ENCODE results near the gene FFAR1. TPM values are rescaled to one million over a fixed set of nuclear protein-coding genes. Genes with fewer than 3 reads are reported as not detected.
A peak's percentile ranks its signal among the peaks of the same experiment; 100 is the strongest.

The FFAR1 gene
- total RNA-seq, 6 donors from 2014 or later, result 0.17 TPM; not detected in 5

DNA sequence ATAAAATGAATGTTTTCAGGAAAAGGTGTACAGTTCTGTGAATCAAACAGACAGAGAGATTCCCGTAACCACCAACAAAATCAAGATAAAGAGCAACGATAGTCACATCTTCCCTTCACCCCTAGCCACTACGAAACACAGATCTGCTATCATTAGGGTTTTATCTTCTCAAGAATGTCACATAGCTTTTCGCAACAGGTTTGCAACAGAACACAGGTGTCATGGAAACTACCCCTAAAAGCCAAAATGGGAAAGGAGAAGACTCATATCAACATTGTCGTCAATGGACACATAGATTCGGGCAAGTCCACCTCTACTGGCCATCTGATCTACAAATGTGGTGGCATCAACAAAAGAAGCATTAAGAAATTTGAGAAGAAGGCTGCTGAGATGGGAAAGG is 34.2 kb downstream of the FFAR1 start:
- peaks cover 0 to 20% (median 4%) of the 10 kb centered on the region in 4 donors for H3K9me3 ChIP-seq
- no peak for DNase-seq
- H3K4me3 ChIP-seq, result no peak overlapping the region
- H3K27me3 ChIP-seq, result no peaks in the 10 kb centered on the region
- H3K4me1 ChIP-seq, result no peaks in the 10 kb centered on the region
- no peaks in the 10 kb centered on the region for H3K36me3 ChIP-seq
- WGBS, 2 donors, result 90 to 95% methylated on average over 6 of the region's 6 CpGs
- no peak overlapping the region for H3K27ac ChIP-seq
- no peak for ATAC-seq (ENCODE audit: low FRiP score in 2 of 2)
- TF ChIP-seq POLR2AphosphoS5 (IDR thresholded peaks at IDR 0.05), result no peak
- TF ChIP-seq, protein P1, sequence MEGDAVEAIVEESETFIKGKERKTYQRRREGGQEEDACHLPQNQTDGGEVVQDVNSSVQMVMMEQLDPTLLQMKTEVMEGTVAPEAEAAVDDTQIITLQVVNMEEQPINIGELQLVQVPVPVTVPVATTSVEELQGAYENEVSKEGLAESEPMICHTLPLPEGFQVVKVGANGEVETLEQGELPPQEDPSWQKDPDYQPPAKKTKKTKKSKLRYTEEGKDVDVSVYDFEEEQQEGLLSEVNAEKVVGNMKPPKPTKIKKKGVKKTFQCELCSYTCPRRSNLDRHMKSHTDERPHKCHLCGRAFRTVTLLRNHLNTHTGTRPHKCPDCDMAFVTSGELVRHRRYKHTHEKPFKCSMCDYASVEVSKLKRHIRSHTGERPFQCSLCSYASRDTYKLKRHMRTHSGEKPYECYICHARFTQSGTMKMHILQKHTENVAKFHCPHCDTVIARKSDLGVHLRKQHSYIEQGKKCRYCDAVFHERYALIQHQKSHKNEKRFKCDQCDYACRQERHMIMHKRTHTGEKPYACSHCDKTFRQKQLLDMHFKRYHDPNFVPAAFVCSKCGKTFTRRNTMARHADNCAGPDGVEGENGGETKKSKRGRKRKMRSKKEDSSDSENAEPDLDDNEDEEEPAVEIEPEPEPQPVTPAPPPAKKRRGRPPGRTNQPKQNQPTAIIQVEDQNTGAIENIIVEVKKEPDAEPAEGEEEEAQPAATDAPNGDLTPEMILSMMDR (IDR thresholded peaks at IDR 0.05), result no peak
- no peak for TF ChIP-seq POLR2A (IDR thresholded peaks at IDR 0.05)
- no peak for TF ChIP-seq EP300 (IDR thresholded peaks at IDR 0.05)

DNA sequence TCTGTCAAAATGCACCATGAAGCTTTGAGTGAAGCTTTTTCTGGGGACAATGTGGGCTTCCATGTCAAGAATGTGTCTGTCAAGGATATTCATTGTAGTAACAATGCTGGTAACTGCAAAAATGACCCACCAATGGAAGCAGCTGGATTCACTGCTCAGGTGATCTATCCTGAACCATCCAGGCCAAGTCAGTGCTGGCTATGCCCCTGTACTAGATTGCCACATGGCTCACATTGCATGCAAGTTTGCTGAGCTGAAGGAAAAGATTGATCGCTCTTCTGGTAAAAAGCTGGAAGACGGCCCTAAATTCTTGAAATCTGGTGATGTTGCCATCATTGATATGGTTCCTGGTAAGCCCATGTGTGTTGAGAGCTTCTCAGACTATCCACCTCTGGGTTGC is 35.8 kb downstream of the FFAR1 start:
- 90 to 96% methylated on average over 2 of the region's 2 CpGs for WGBS, 2 donors
- Histone ChIP-seq H3K27me3 (no peaks in the 10 kb centered on the region), H3K4me1 (no peaks in the 10 kb centered on the region), H3K9me3 (peaks cover 0 to 17% (median 4%) of the 10 kb centered on the region in 4 donors), H3K27ac (no peak overlapping the region), H3K36me3 (no peaks in the 10 kb centered on the region), H3K4me3 (no peak overlapping the region)
- TF ChIP-seq EP300 (IDR thresholded peaks at IDR 0.05) (no peak), POLR2AphosphoS5 (IDR thresholded peaks at IDR 0.05) (no peak), POLR2A (IDR thresholded peaks at IDR 0.05) (no peak)
- TF ChIP-seq, protein P1 (IDR thresholded peaks at IDR 0.05), result no peak
- no peak for DNase-seq
- no peak for ATAC-seq (ENCODE audit: low FRiP score in 2 of 2)

DNA sequence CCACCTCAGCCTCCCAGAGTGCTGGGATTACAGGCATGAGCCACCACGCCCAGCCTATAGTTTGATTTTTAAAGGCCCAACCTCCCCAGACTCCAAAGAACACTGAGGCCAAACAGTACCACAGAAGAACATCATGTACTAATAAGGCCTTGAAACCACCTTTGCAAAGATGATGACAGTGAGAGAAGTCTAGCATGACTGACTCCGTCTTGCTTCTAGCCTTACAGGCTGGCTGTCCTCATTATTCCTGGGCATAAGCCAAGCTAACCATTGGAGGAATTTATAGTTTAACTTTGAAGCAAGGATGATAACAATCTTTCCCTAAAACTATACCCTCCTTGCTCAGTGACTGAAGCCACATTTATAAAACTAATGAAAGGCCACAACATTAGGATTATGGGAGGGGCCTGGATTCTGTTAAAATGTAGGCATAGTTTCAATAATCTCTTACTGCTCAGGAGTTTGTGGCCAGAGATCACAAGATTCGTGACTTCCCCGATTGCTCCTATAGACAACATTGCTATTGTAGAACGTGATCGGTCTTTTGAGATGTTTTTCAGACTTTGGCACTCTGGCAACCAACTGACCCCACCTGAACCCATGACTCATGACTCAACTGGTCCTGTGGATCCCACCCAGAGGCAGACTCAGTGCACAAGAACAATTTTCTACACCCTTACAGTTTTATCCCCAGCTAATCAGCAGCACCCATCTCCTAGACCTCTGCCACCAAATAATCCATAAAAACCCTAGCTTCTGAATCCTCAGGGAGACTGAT is 40.8 kb downstream of the FFAR1 start:
- H3K4me3 ChIP-seq, result no peak overlapping the region
- peaks cover 0 to 17% (median 4%) of the 10 kb centered on the region in 4 donors for H3K9me3 ChIP-seq
- H3K27ac ChIP-seq, result no peak overlapping the region
- H3K27me3 ChIP-seq, result no peaks in the 10 kb centered on the region
- H3K4me1 ChIP-seq, result no peaks in the 10 kb centered on the region
- ATAC-seq (ENCODE audit: low FRiP score in 2 of 2) (peak in 1 of 2 donors; percentile 57), DNase-seq (no peak)
- WGBS, 2 donors, result 92 to 97% methylated on average over 6 of the region's 6 CpGs
- no peaks in the 10 kb centered on the region for H3K36me3 ChIP-seq
- TF ChIP-seq POLR2AphosphoS5 (IDR thresholded peaks at IDR 0.05) (no peak), POLR2A (IDR thresholded peaks at IDR 0.05) (no peak), EP300 (IDR thresholded peaks at IDR 0.05) (no peak)
- TF ChIP-seq, protein P1 (IDR thresholded peaks at IDR 0.05), result no peak

DNA sequence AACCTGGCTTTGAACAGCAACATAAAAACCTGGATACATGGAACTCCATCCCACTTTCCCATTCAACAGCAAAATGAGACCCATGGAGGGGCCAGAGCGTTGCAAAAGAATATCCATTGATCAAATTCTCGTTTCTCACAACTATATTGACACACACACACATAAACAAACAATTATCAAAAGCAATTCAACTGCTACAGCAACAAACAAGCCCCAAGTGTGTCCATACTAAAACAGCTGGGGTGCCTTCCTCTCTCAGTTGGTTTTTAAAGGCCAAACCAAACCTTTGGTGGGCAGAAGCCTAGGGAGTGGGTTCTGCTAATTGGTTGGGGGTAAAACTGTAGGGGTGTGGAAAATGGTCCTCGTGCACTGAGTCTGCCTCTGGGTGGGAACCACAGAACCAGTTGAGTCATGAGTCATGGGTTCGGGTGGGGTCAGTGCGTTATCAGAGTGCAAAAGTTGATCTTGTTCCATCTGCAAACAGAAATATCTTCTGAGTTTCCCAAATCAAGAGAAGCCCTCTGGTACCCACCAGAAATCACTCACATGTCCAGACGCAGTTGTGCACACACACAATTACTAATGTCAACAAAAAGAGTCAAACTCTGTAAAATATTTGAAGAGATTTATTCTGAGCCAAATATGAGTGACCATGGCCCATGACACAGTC is 41.6 kb downstream of the FFAR1 start:
- H3K4me3 ChIP-seq, result no peak overlapping the region
- H3K27ac ChIP-seq, result no peak overlapping the region
- DNase-seq, result no peak
- H3K4me1 ChIP-seq, result no peaks in the 10 kb centered on the region
- no peaks in the 10 kb centered on the region for H3K36me3 ChIP-seq
- no peak for TF ChIP-seq POLR2A (IDR thresholded peaks at IDR 0.05)
- no peak for TF ChIP-seq POLR2AphosphoS5 (IDR thresholded peaks at IDR 0.05)
- TF ChIP-seq EP300 (IDR thresholded peaks at IDR 0.05), result no peak
- TF ChIP-seq, protein P1 (IDR thresholded peaks at IDR 0.05), result no peak
- ATAC-seq (ENCODE audit: low FRiP score in 2 of 2), result peak in 1 of 2 donors; percentile 73
- no peaks in the 10 kb centered on the region for H3K27me3 ChIP-seq
- H3K9me3 ChIP-seq, result peaks cover 0 to 17% (median 4%) of the 10 kb centered on the region in 4 donors
- 65 to 77% methylated on average over 6 of the region's 6 CpGs for WGBS, 2 donors

Measured in upper lobe of left lung (tissue), 6 donors.